Amygdala (tissue), 56 donors: ENCODE measurements around the gene MGAT1.
A peak's percentile ranks its signal among the peaks of the same experiment; 100 is the strongest.

ENCODE experiments used
- DNase-seq, 56 donors: peaks; one replicate each; lab custom pipeline; 2025; lab: John Stamatoyannopoulos, UW

The MGAT1 gene

DNA sequence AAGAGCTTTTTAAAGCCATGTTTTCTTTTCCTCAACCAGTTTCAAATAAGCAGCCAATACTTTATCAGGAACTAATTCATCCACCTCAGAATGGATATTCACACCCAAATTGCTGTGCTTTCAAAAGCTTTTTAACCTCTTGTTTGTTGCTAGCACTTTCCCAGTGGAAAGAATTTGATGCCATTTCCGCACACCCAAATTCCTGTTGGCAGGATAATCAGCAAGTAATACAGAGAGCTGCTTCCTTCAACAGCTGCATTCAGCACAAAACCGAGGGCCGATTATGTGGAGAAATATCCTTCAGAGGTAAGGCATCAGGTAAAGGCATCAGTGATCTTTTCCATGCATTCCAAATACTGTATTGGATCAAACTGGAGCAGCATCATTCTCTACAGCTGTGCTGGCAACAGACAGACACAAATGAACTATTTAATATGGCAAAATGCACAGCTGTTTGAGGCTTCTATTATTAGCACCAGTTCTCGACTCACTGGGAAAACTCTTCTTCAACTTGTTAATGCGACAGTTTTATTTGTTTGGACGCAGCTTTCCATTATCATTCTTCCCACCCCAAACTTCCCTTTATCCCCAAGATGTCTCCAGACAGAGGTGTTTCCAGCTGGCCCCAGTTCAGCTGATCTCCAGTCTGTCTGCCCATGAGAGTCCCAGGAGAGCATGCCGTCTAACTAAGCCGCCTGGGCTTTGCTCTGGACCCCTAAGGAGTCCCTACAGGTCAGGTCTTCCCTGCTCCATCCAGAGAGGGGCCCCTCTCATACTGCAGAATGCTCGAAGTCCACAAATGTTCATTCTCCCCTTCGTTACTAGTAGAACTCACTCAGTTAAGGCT, 22.2 kb upstream of the MGAT1 start:
- DNase-seq, result no peak

DNA sequence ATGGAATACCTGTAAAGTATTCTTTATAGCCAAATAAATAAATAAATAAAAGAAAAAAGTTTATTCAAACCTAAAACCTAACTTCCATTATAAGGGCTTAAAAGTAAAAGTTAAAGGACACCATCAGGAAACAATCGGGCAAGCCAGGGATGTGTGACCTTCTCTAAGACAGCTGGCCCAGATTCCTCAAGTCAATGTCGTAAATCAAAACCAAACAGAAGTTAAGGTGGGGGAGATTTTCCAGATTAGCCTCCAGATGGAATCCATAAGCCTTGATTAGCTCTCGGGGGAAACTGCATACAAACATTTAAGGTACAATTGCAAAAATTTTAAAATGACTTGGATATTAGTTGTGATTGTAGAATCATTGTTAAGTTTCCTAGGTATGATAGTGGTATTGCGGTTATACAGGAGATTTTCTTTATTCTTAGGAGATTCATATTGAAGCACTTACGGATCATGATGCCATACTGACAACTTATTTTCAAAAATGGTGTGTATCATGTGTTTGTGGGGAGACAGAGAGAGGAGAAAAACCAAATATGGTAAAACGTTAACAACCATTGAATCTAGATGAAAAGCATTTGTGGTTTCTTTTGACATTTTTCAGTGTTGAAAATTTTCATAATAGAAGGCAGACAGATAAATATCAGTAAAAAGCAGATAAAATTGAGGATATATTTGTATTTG, 21.5 kb upstream of the MGAT1 start:
- DNase-seq, result no peak

DNA sequence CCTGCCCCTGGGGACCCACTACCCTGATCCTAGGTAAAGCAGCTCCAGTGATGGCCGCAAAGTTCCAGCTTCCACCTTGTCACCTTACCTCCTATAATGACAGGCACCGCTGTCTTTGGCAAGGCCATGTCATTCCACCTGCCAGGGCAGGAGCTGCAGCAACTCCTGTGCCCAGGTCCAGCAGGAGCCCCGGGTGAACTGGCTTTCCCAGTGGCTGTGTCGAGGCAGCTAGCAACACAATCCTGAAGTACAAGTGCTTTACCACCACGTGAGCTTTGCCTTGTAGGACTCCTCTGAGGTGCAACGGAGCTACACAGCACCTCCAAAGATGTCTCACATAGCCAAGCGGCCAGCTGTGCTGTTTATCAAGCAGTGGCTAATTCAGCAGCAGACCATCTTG, 20.7 kb upstream of the MGAT1 start:
- DNase-seq, result no peak

DNA sequence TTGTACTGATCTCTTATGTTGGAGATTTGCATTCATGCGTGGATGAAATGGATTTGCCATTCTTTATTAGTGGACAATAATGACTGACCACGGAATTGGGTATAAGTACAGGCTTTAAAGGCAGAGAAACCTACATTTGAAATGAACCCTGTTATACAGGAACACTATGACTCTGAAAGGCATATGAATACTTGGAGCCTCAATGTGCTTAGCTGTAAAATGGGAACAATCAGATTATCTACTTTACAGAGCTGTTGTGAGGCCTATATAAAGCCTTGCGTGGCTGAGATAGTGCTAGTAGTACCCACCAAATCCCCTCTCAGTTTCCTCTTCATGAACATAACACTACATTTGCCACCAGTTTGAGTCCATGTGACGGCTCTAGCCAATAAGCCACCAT, 18.9 kb upstream of the MGAT1 start:
- no peak for DNase-seq

DNA sequence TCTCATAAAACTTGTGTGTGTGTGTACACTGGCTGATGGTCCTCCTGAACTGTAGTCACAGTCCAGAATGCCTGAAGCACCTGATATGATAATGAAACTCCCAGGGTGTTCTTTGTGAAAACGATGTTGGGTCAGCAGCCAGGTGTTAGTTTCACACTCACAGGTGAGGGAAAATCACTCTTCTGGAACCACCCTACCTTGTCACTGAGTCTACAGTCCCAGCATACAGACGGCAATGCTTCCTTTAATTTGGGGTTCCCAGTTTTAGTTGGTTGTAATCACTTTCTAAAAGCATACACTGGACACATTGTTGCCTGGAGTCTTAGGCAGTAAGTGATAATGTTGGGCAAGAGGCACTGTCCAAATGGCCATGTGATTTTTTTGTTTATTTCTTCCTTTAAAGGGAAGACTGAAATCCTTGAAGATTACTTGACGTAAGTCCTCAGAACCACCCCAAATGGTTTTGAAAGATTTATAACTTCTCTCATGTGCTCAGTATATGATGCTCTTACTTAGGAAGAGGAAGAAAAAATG, 18.2 kb upstream of the MGAT1 start:
- no peak for DNase-seq

DNA sequence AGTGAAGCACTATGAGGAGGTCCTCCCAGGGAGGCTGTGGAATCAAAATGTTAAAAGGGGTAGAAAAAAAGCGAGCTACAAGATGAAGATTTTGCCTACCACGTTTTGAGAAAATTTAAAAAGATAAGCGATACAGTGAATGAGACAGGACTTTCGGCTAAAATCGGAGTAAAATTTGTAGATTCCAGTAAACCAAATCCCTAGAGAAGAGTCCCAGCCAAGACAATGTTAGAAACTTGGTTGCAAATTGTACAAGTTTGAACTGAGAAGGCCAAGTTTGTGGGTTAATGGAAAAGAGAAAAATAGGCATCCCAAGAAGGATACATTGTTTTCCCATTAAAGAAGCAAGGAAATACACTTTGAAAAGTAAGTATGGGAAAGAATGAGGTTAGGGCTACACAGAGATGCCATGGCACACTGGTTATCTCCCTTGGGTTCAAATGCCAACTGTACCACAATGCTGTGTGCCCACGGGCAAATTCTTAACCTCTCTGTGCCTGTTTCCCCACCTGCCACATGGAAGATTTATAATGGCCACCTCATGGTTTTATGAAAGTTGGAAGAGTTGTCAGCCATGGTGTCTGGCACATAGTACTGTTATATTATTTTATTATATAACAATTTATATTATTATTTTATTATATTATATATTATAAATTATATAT, 16.2 kb upstream of the MGAT1 start:
- no peak for DNase-seq

DNA sequence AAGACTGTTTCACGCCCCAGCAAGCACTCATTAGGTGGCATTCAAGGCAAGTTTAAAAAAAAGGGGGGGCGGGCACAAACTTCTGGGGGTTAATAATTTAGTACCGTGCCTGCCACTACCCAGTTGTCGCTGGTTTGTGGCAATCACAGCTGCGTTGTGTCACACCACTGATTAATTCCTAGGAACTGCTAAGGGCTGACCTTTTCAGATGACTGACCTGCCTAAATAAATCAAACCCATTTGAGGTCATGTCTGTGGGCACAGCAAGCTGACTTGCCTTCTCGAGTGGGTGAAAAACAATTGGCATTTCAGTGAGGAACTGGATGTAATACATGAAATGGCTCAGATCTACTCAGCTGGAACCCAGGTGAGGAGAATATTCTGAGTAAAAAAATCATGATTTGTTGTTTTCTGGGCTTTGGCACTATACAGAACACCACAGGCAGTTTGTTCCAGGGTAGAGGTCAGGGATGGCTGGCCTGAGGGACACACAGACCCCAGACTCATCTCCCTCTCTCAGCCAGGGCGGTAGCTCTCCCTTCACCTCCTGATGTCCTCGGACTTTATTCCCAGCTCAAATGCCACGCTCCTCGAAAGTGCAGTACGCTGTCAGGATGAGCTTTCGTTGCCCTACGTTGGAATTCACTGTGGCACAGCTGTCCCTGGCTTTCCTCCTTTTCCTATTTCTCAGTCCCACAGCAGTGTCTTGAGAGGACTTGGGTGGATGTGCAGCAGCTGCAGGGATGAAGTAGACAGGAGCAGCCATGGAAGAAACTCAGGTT, 15.5 kb upstream of the MGAT1 start:
- no peak for DNase-seq

DNA sequence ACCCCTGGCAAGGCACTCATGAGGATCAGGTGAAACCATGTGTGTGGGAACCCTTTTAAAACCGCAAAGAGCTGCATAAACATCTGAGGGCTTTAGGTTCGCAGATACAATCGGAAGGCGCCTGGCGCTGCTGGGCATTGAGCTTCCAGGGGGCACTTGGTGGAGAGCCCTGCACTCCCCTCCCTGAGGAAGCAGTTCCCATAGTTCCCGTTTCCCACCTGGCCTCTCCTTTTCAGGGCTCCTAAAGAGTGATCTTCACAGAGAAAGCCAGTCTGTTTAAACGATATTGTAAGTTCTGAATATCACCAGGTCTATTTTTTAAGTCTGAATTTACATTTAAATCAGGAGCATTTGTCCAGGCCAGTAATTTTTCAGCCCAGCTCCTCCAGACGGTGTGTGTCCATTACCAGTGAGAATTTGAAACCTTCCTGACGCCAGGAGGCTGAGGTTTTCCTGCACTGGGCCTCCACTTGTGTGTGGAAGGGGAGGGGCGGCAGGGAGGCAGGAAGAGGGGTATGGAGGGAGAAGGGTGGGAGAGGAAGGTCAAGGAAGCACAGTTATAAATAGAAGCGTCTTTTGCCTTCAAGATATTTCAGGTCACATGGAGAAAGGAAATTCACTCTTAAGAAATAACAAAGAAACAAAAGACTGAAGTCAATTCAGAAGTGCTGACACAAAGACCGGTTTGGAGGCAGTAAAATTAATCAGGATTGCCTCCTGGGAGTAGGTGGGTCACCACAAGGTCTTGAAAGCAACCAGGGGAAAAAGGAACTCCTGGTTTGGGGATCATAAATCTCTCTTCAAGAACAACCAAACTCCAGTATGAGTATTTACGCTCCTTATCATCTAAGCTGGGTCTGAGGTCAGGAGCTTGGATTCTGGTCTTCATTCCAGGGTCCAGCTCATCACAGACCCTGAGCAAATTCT, 14.3 kb upstream of the MGAT1 start:
- no peak for DNase-seq

DNA sequence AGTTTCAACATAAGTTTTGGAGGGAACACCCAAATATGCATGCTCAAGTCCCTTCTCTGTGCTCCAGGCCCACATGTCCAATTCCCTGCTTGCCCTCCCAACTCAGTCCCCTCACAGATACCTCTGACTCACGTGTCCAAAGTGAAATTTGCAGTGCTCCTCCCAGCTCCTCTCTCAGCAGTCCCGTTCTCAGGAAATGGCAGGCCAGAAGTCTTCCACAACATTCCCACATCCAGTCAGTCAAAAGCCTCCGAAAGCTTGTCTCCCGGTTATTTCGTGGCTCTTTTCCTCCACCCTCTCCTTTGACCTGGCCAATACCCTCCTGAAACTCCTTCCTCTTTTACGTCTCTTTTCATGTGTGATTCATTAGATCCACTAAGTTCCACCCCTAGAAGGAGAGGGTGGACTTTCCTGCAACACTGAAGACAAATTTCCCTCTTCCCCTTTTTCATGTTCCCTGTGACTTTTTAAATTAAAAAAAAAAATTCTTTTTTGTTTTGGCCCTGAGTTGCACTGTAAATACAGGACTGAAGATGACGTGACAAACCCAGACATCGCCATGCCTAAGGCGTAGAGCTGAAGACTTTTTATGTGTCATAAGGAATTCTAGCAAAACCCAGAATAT, 12.8 kb upstream of the MGAT1 start:
- DNase-seq, result no peak

DNA sequence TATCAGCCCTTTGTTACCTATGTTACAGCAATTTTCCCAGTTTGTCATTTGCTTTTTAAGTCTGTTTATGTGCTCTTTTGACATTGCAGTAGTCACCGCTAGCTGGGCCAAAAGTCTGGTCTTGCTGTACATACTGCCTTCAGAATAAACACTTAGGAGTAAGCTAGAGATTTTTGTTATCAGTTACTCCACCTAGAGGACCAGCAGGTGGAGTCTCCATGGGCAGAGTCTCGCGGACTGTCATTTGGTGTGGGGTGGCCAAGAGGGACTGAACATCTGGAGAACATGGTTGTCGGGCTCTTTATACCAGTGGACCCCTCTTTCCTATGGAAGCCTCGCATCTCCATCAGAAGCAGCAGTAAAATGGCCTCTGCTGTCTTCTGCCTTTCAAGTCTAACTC, 10.8 kb upstream of the MGAT1 start:
- DNase-seq, result no peak

DNA sequence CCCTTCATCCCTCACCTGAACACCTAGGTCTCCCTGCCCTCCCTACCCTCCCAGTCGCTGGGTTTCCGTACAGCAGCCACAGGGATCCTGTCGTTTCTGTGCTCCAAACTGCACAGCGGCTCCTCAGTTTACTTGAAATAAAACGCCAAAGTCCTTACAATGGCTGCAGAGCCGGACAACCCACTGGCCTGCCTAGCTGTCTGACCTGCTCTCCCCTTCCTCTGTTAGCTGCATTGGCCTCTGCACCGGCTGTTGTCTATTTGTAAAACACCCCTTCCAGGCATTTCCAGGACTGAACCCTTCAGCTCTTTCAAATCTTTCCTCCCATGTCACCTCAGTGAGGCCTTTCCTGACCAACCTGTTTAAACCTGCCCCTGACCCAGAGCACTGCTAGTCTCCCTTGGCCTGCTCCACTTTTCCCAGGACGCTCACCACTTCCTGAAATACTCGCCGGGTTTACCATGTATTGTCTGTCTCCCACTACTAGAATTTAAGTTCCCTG, 9.1 kb upstream of the MGAT1 start:
- DNase-seq, result no peak

DNA sequence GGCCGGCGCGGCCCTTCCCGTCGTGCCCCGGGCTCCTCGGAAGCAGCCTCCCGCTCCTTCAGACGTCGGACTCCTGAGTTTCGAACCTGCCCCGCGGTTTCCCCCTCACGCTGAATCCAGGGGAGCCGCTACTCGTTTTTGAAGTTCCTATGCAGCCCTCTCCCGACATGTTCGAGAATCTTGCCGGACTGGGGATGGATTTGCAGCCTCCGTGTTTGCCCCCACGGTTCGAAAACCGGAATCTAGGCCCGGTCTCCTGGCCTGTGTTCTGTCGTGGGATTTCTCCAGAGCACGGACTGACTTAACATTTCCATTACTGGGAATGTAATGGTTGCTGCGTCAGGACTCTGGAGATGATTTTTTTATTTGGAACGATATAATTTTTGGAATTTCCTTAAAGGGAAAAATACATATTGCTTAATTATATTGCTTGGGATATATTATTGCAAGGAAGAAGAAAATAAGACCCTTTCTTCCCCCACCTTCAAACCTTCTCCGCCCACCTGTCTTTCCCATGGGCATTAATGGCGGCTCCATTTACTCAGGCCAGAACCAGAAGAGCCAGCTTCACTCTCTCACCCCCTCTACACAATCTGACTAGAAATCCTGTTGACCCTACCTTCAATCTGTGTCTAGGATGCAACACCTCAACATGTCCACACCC, 8.5 kb upstream of the MGAT1 start:
- peak in 18 of 56 donors; percentile 46 to 84 (median 70) for DNase-seq

DNA sequence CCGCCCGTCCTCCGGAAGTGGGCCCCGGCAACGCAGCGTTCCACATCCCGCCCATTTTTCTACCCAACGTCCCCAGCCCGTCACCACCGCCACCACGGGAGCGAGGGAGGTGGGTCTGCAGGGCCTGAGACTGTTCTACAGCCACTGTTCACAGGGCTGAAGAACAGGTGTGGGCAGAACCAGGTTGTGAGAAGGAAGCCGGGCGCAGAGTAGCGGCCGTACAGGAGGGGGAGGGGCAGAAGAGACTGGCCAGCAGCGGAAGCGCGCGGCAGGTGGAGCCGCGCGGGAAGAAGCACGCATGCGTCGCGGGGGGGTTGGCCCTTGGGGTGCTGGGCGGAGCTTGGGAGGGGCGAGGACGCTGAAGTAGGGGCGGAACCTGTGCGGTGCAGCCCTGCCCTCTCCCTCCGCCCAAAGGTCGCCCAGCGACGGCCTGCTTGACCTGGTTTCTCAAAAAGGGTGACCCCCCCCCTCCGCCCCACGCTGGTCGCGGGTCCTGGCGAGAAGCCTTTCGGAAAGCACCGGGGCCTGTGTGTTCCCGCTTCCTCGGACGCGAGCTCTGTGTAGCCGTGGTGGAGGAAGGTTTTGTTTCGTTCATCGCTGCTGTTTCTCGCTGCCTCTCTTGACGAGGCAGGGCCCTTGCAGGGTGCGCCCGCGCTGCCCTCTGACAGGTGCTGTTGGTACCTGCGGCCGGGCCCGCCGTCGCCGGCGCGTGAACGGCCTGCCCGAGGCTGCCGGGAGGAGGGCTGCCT, 7.8 kb upstream of the MGAT1 start:
- DNase-seq, result peak; percentile 68 to 100 (median 94)

DNA sequence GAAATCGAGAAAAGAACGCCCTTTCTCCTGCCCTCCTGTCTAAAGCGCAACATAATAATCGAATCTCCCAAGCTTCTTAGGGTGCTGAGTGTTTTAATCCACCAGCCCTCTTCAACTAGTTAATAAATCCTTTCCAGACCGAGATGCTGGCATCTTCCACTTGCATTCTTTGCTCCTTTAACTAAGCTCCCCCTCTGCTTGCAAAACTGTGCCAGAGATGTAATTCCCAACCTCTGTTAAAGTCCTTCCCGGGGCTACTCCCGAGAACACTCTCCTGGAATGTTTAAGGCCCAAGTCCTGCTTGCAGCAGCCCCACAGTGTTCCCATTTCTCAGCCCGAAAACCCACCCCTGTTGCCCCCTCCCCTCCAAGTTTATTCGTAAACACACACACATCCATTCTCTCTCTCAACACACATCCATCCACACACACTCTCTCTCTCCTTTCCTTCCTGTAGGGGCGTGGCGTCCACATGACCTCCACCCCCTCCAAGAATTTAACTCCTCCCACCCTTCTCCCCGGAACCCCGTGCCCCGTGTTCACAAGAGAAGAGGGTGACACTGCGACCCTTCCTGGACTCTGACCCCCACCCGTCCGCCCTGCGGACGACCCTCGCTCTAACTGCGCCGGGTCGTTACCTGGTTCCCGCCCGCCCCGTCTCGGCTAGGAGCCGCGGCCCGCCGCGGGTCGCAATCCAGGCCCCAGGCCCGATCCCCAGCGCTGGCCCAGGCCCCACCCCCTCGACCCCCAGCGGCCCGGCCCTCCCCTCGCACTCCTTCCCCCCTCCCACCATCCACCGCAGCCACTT, 7.0 kb upstream of the MGAT1 start:
- peak in 54 of 56 donors; percentile 61 to 97 (median 84) for DNase-seq

DNA sequence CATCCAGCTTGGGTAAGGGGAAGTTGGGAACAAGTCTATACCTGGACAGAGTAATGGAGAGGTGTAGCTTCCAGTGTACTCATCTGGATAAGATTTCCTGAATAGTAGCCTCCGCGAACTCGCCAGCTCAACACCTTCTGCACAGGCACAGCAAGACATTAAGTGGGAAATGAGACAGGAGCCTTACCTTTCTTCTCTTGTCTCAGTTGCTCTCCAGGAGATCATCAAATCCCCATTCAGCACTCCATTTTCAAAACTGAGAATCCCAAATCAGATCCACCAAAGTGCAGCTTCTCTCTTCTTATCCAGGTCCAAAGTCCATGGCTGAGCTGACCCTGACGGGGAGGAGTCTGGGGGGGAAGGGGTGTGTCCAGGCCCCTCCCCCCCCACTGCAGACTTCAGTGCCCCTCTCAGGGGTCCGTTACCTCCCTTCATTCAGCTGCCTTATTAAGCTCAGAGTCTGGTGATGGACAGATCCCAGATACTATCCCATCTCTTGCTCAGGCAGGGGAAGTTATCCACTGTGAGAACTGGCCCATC, 5.9 kb upstream of the MGAT1 start:
- DNase-seq, result no peak
